MM.1S (cell line): Measurements from ENCODE around the gene SRC.

Source experiments
- DNase-seq: peaks from one replicate; pipeline ENCODE4 v3.0.0-alpha.2; 2015
- H2AFZ ChIP-seq: fragments of 300-600 bp; sonication (generic); 2 replicates; pipeline ENCODE4 v1.6.0; 2016; ENCODE audit warnings: antibody characterized with exemption, low read length
- H3F3A ChIP-seq: fragments of 300-600 bp; sonication (generic); 2 replicates; pipeline ENCODE4 v1.6.1; 2016; ENCODE audit warnings: mild to moderate bottlenecking, antibody characterized with exemption, low read length, moderate library complexity, mixed read lengths; ENCODE audit not compliant: insufficient read depth
- H3K27ac ChIP-seq: fragments of 300-600 bp; sonication (generic); 2 replicates; pipeline ENCODE4 v1.5.1; 2016; ENCODE audit warnings: mild to moderate bottlenecking, low read length
- H3K27me3 ChIP-seq: fragments of 300-600 bp; sonication (generic); replicated peaks from 2 replicates; pipeline ENCODE4 v1.6.0; 2016; ENCODE audit warnings: low read length; ENCODE audit not compliant: insufficient read depth
- H3K36me3 ChIP-seq: fragments of 300-600 bp; sonication (generic); replicated peaks from 2 replicates; pipeline ENCODE4 v1.6.1; 2016; ENCODE audit warnings: mild to moderate bottlenecking, low read length, mixed read lengths; ENCODE audit not compliant: insufficient read depth
- H3K4me1 ChIP-seq: fragments of 300-600 bp; sonication (generic); 2 replicates; pipeline ENCODE4 v1.6.1; 2016; ENCODE audit warnings: low read length, mixed read lengths
- H3K4me2 ChIP-seq: fragments of 300-600 bp; sonication (generic); 2 replicates; pipeline ENCODE4 v1.6.0; 2016; ENCODE audit warnings: low read depth, low read length
- H3K4me3 ChIP-seq: fragments of 300-600 bp; sonication (generic); 2 replicates; pipeline ENCODE4 v1.5.1; 2016; ENCODE audit warnings: low read length, mixed read lengths
- H3K79me2 ChIP-seq: fragments of 300-600 bp; sonication (generic); 2 replicates; pipeline ENCODE4 v1.6.1; 2016; ENCODE audit warnings: mixed run types, low read length, mixed read lengths
- H3K9ac ChIP-seq: fragments of 300-600 bp; sonication (generic); 2 replicates; pipeline ENCODE4 v1.6.1; 2016; ENCODE audit warnings: low read length, mixed read lengths
- H3K9me2 ChIP-seq: fragments of 300-600 bp; sonication (generic); replicated peaks from 2 replicates; pipeline ENCODE4 v1.6.1; 2016; ENCODE audit warnings: mild to moderate bottlenecking, low read length, mixed read lengths; ENCODE audit not compliant: insufficient read depth
- H3K9me3 ChIP-seq: fragments of 300-600 bp; sonication (generic); replicated peaks from 2 replicates; pipeline ENCODE4 v1.6.1; 2016; ENCODE audit warnings: mild to moderate bottlenecking, low read length, mixed read lengths; ENCODE audit not compliant: insufficient read depth
- H4K20me1 ChIP-seq: fragments of 300-600 bp; sonication (generic); 2 replicates; pipeline ENCODE4 v1.6.1; 2016; ENCODE audit warnings: mild to moderate bottlenecking, low read length, moderate library complexity, mixed read lengths; ENCODE audit not compliant: insufficient read depth
- CTCF ChIP-seq: fragments of 300-600 bp; sonication (generic); IDR thresholded peaks from 2 replicates; pipeline ENCODE4 v1.5.1; 2016; ENCODE audit warnings: antibody characterized with exemption, low read length, mixed read lengths
- EZH2 ChIP-seq: fragments of 300-600 bp; sonication (generic); optimal IDR thresholded peaks from 2 replicates; pipeline ENCODE3; 2017; ENCODE audit warnings: low read depth, mild to moderate bottlenecking, antibody characterized with exemption, low read length, mixed read lengths
- EZH2phosphoT487 ChIP-seq: fragments of 300-600 bp; sonication (generic); IDR thresholded peaks from 2 replicates; pipeline ENCODE4 v1.6.1; 2018; ENCODE audit warnings: antibody characterized with exemption, low read length

SRC gene

GRCh38 chr20:37405351-37405897, 59.5 kb downstream of the SRC start:
- no peak overlapping the region for H2AFZ ChIP-seq
- H3K36me3 ChIP-seq, result no peaks in the 10 kb centered on the region
- TF ChIP-seq EZH2phosphoT487 (no peak), EZH2 (no peak), CTCF (no peak)
- no peak overlapping the region for H3K4me2 ChIP-seq
- H3K27ac ChIP-seq, result no peak overlapping the region
- no peaks in the 10 kb centered on the region for H3F3A ChIP-seq
- no peak for DNase-seq
- peaks cover 9% of the 10 kb centered on the region for H3K4me1 ChIP-seq
- H3K27me3 ChIP-seq, result peaks cover 23% of the 10 kb centered on the region
- no peaks in the 10 kb centered on the region for H3K9me3 ChIP-seq
- no peaks in the 10 kb centered on the region for H3K79me2 ChIP-seq
- H4K20me1 ChIP-seq, result no peaks in the 10 kb centered on the region
- H3K4me3 ChIP-seq, result no peak overlapping the region
- no peak overlapping the region for H3K9ac ChIP-seq
- no peaks in the 10 kb centered on the region for H3K9me2 ChIP-seq

- no peaks in the 10 kb centered on the region for H3K9me3 ChIP-seq
- H3K4me3 ChIP-seq, result peak overlapping the region; percentile 60
- no peaks in the 10 kb centered on the region for H3F3A ChIP-seq
- peak overlapping the region; percentile 96 for H3K4me2 ChIP-seq
- H3K27ac ChIP-seq, result no peak overlapping the region
- peak overlapping the region; percentile 89 for H2AFZ ChIP-seq
- DNase-seq, result peak; percentile 71
- no peaks in the 10 kb centered on the region for H3K79me2 ChIP-seq
- TF ChIP-seq CTCF (no peak), EZH2 (no peak)
- peak overlapping the region; percentile 41; the same call in 1 of the 2 replicates for H3K9ac ChIP-seq
- H3K36me3 ChIP-seq, result no peaks in the 10 kb centered on the region
- no peaks in the 10 kb centered on the region for H3K9me2 ChIP-seq
- peaks cover 9% of the 10 kb centered on the region for H3K4me1 ChIP-seq
- peaks cover 23% of the 10 kb centered on the region for H3K27me3 ChIP-seq
- no peaks in the 10 kb centered on the region for H4K20me1 ChIP-seq
Measured at GRCh38 chr20:37406010-37406998, 60.4 kb downstream of the SRC start.

- Histone ChIP-seq H3K79me2 (no peaks in the 10 kb centered on the region), H3K27me3 (peaks cover 23% of the 10 kb centered on the region), H3K27ac (no peak overlapping the region), H3K4me3 (peak overlapping the region; percentile 60), H3K36me3 (no peaks in the 10 kb centered on the region), H3K9ac (peak overlapping the region; percentile 41; the same call in 1 of the 2 replicates), H3K9me2 (no peaks in the 10 kb centered on the region), H4K20me1 (no peaks in the 10 kb centered on the region), H3F3A (no peaks in the 10 kb centered on the region), H3K9me3 (no peaks in the 10 kb centered on the region), H3K4me1 (peaks cover 9% of the 10 kb centered on the region), H2AFZ (peak overlapping the region; percentile 89; the same call in 1 of the 2 replicates), H3K4me2 (peak overlapping the region; percentile 96)
- no peak for DNase-seq
- TF ChIP-seq EZH2phosphoT487, result no peak
- TF ChIP-seq EZH2, result no peak
- TF ChIP-seq CTCF, result no peak
Measured at GRCh38 chr20:37407019-37407566, 61.2 kb downstream of the SRC start.
